ENCODE data around the gene GPER1. TPM values are rescaled to one million over a fixed set of nuclear protein-coding genes. Genes with fewer than 3 reads are reported as not detected.

The GPER1 gene
- polyA plus RNA-seq, 1 donor (not counting 4 experiments of a cell fraction or from before 2014, with no cell fraction given) = 0.05 TPM

DNA sequence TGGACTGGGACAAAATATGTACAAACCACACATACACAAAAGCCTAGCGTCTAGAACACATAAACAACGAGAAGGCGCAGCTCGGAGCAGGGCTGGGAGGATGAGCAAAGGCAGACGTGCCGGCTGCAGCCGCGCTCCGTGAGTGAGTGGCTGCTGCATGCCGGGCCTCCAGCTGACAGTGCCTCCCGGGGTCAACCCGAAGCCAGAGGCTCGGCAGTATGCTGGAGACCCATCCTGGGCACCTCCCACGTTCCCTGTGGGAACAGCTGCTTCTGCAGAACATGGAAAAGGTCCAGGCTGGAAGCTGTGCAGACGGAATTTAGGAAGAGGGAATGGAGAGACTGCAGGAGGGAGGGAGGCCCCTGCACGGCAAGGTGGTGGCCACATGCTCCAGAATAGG, 47.1 kb upstream of the GPER1 start:
- Histone ChIP-seq H3K36me3 (ENCODE audit: control insufficient read depth in 2 of 2, extremely low read depth in 1 of 2, insufficient read depth in 2 of 2, low read length in 2 of 2) (no peaks in the 10 kb centered on the region), H3K9ac (ENCODE audit: control insufficient read depth, extremely low read depth, insufficient read depth, low read length) (no peak overlapping the region), H3K4me3 (ENCODE audit: control insufficient read depth in 2 of 3, extremely low read depth in 1 of 3, insufficient read depth in 2 of 3, low read depth in 1 of 3, low read length in 3 of 3) (peak overlapping the region in 1 of 3 experiments; percentile 19), H3K9me1 (ENCODE audit: control insufficient read depth, extremely low read depth, insufficient read depth, low read length) (no peaks in the 10 kb centered on the region), H3K27ac (ENCODE audit: control insufficient read depth, insufficient read depth, low read length) (no peak overlapping the region), H3K4me1 (ENCODE audit: control insufficient read depth, extremely low read depth, insufficient read depth, low read length) (peaks cover 11% of the 10 kb centered on the region), H4K20me1 (ENCODE audit: control insufficient read depth, extremely low read depth, insufficient read depth, low read length) (no peaks in the 10 kb centered on the region), H3K27me3 (ENCODE audit: control insufficient read depth, extremely low read depth, insufficient read depth, low read length) (no peaks in the 10 kb centered on the region), H3K4me2 (ENCODE audit: control insufficient read depth, extremely low read depth, insufficient read depth, low read depth, low read length) (no peak overlapping the region), H3K79me2 (ENCODE audit: control insufficient read depth, insufficient read depth, low read length) (peaks cover 13% of the 10 kb centered on the region), H3K9me3 (ENCODE audit: control insufficient read depth, low read depth, low read length) (no peaks in the 10 kb centered on the region), H2AFZ (ENCODE audit: control insufficient read depth, low read length) (no peak overlapping the region)
- FAIRE-seq (no peak), DNase-seq (ENCODE audit: low read depth, low spot score) (no peak)
- no peak for TF ChIP-seq EZH2 (IDR thresholded peaks at IDR 0.05; ENCODE audit: low read length)
- TF ChIP-seq, protein P1, sequence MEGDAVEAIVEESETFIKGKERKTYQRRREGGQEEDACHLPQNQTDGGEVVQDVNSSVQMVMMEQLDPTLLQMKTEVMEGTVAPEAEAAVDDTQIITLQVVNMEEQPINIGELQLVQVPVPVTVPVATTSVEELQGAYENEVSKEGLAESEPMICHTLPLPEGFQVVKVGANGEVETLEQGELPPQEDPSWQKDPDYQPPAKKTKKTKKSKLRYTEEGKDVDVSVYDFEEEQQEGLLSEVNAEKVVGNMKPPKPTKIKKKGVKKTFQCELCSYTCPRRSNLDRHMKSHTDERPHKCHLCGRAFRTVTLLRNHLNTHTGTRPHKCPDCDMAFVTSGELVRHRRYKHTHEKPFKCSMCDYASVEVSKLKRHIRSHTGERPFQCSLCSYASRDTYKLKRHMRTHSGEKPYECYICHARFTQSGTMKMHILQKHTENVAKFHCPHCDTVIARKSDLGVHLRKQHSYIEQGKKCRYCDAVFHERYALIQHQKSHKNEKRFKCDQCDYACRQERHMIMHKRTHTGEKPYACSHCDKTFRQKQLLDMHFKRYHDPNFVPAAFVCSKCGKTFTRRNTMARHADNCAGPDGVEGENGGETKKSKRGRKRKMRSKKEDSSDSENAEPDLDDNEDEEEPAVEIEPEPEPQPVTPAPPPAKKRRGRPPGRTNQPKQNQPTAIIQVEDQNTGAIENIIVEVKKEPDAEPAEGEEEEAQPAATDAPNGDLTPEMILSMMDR (optimal IDR thresholded peaks at IDR 0.05 in 1 of 3, IDR thresholded peaks at IDR 0.05 in 1 of 3, conservative IDR thresholded peaks at IDR 0.05 in 1 of 3; ENCODE audit: extremely low read depth in 1 of 3, insufficient read depth in 2 of 3, low read length in 3 of 3) = no peak
- dilution Hi-C loops (cut with MboI; ENCODE audit: extremely low pct_ligation_motif_present, low sequenced_read_pairs) = no loop called here

DNA sequence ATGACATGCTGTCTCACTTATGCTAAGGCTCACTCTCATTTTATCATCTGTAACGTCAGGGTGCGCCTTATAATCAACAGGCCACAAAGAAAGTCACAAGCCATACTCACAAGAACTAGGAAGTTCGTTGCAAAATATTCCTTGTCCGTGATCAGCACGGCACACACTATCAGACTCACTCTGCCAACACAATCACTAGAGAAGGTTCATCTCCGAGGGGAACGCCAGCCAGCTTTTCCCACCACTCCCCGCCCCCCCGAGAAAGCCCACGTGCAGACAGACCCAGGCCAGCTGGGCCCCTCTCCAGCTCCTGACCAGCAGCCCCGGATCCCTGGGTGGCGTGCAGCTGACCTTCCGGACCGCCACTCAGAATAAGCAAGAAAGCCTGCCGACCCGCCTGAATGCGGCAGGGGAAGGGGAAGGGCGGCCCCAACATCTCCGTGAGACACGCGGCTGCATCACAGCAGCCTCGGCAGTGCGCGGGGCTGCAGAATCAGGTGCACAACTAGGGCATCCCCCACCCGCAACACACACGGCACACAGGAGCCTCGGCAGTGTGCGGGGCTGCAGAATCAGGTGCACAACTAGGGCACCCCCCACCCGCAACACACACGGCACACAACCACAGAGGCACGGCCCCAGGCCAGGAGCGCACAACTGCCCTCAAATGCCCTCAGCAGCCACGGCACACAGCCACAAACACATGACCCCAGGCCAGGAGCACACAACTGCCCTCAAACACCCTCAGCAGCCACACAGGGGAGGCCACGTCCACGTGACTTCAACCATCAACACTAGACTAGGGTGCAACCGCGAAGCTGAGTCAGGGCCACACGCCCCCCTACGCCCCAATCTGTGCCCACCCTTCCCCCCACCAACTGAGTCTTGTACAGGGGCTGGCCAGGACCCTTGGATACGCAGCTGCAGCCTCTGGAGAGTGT, 46.1 kb upstream of the GPER1 start:
- H4K20me1 ChIP-seq (ENCODE audit: control insufficient read depth, extremely low read depth, insufficient read depth, low read length) = peaks cover 3% of the 10 kb centered on the region
- H3K4me2 ChIP-seq (ENCODE audit: control insufficient read depth, extremely low read depth, insufficient read depth, low read depth, low read length) = no peak overlapping the region
- H3K27ac ChIP-seq (ENCODE audit: control insufficient read depth, insufficient read depth, low read length) = no peak overlapping the region
- H2AFZ ChIP-seq (ENCODE audit: control insufficient read depth, low read length) = no peak overlapping the region
- FAIRE-seq = no peak
- H3K4me3 ChIP-seq (ENCODE audit: control insufficient read depth in 2 of 3, extremely low read depth in 1 of 3, insufficient read depth in 2 of 3, low read depth in 1 of 3, low read length in 3 of 3) = no peak overlapping the region
- dilution Hi-C loops (cut with MboI; ENCODE audit: extremely low pct_ligation_motif_present, low sequenced_read_pairs) = no loop called here
- H3K79me2 ChIP-seq (ENCODE audit: control insufficient read depth, insufficient read depth, low read length) = peaks cover 13% of the 10 kb centered on the region
- TF ChIP-seq EZH2 (IDR thresholded peaks at IDR 0.05; ENCODE audit: low read length) = no peak
- TF ChIP-seq, protein P1 (optimal IDR thresholded peaks at IDR 0.05 in 1 of 3, IDR thresholded peaks at IDR 0.05 in 1 of 3, conservative IDR thresholded peaks at IDR 0.05 in 1 of 3; ENCODE audit: extremely low read depth in 1 of 3, insufficient read depth in 2 of 3, low read length in 3 of 3) = no peak
- H3K9ac ChIP-seq (ENCODE audit: control insufficient read depth, extremely low read depth, insufficient read depth, low read length) = no peak overlapping the region
- no peaks in the 10 kb centered on the region for H3K27me3 ChIP-seq (ENCODE audit: control insufficient read depth, extremely low read depth, insufficient read depth, low read length)
- H3K4me1 ChIP-seq (ENCODE audit: control insufficient read depth, extremely low read depth, insufficient read depth, low read length) = peaks cover 13% of the 10 kb centered on the region
- H3K9me1 ChIP-seq (ENCODE audit: control insufficient read depth, extremely low read depth, insufficient read depth, low read length) = no peaks in the 10 kb centered on the region
- no peaks in the 10 kb centered on the region for H3K36me3 ChIP-seq (ENCODE audit: control insufficient read depth in 2 of 2, extremely low read depth in 1 of 2, insufficient read depth in 2 of 2, low read length in 2 of 2)
- no peaks in the 10 kb centered on the region for H3K9me3 ChIP-seq (ENCODE audit: control insufficient read depth, low read depth, low read length)
- no peak for DNase-seq (ENCODE audit: low read depth, low spot score)
